CD4-positive, alpha-beta T cell treated with Interleukin-6 at 100 ng/mL for 8 hours (primary cell): ENCODE measurements around the gene NUDT5.
"Not testable (repeated sequence)": the region's sequence is repeated elsewhere in the genome, so short reads cannot be mapped to it uniquely, and the experiment has no call there.

Source experiments
- DNase-seq: peaks from one replicate; pipeline ENCODE4 v3.0.0-alpha.2; 2020; ENCODE audit warnings: mixed read lengths, low spot score

The NUDT5 gene

DNA sequence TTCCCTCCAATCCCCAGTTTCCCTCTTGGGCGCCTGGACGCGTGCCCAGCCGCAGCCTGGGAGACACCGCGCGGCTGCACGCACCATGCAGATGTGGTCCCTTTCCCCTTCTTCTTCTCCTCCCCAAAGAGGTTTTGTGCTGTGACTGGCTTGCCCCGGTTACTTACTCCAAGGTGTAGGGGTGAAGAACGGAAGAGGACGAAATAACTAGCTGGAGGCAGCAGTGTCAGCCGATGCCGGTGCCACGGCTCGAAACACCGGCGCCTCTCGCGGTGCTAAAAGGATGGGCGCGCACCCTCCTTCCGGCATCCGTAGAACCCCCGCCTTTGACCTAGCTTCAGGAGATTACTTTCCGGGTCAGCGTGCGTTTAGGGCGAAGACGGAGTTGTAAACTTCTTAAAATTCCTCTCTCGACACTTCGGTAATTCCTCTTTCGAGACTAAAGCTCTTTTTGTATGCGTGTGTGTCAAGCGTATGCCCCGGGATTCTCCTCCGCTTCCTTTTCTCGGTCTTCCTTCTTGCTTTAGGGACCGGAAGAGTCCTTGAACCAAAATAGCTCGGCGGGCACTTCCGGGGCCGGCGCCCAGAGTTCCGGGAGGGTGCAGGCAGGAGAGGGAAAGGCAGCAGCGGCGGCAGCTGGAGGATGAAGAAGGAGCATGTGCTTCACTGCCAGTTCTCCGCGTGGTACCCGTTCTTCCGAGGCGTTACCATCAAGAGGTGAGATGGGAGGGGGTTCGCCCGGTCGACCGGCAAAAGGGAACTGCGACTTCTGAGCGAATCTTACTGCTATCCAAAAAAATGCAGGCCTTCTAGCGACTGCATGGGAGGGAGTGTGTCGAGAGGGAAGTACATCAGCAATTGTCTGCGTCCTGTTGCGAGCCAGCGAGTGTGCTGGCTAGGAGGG is at the start of gene NUDT5, which contains the start of gene CDC123:
TSS of gene NUDT5 (minus strand) at position 289 of the 904 bp plus-strand sequence. CDS start 9,600 bp downstream, outside the sequence.
TSS of gene CDC123 (plus strand) at position 586 of the 904 bp plus-strand sequence. CDS start at position 644, 58 bp downstream.
- DNase-seq: peak; percentile 79

DNA sequence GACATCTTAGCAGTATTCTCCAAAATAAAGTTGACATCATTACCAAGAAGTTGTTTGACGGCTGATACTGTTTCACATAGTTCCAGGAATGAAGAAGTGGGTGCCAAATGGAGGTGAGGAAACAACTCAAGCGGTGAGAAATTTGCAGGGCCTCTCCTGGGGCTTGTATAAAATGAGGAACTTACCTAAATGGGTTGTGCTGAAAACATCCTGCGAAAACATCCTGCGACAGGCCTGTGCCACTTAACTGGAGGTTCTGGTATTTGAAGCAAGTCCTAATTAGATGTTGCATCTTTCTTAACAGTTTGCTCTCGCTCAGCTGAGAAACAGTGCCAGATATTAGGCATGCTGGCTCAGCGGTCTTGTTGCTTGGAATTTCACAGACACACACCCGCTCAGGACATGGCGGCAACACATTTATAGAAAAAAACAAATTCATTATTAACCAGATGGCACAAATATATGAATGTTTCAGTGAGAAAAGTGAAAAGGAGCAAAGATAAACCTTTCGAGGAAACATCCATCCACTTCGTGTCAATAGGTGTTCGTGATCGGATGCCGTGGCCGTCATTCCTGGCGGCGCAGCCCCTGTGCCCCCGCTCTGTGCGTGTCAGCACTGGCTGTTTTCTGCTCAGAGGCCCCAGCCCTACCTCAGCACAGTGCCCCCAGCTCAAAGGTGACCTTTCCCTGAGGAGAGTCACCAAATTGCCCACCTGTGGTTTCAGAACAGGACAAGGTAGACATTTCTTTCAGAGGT is 48.4 kb upstream of the NUDT5 start:
- DNase-seq: no peak

DNA sequence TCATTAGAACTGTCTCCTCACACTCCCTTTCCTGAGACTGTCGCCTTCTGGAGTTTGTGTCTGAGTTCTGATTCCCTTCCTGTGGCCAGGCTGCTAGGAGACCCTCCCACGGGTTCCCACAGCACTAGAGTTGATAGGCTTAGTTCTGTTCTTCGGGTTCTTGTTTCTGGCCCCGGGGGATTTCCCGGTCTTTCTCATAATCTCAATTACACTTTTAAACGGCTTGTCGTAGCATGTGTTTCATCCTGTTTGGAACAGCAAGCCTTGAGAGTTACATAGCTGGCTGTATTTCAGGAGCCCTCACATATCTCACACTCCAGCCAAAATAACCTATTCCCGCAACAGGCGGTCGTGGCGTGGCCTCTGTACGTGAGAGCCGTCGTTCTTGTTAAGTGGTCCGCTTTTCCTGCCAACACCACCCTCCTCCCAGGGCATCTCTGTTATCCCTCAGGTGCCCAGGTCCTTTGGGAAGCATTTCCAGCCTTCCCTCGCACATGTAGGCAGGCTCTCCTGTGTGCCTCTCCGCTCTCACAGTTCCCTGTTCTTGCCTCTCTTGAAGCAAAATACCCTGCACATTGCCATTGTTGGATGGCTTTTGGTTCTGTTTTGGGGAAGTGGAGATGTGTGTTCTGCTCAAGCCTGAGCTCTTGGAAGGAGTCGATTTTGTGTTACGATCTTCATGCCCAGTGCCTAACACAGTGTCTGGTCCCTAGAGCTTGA is 46.3 kb upstream of the NUDT5 start:
- no peak for DNase-seq

DNA sequence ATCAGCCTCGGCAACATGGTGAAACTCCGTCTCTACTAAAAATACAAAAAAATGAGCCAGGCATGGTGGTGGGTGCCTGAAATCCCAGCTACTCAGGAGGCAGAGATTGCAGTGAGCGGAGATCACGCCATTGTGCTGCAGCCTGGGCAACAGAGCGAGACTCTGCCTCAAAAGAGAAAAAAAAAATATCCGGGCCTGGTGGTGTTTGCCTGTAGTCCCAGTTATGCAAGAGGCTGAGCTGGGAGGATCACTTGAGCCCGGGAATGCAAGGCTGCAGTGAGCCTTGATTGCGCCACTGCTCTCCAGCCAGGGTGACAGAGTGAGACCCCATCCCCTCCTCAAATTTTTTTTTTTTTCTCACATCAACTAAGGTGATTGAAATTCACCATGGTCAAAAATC is 43.1 kb upstream of the NUDT5 start:
- no peak for DNase-seq

DNA sequence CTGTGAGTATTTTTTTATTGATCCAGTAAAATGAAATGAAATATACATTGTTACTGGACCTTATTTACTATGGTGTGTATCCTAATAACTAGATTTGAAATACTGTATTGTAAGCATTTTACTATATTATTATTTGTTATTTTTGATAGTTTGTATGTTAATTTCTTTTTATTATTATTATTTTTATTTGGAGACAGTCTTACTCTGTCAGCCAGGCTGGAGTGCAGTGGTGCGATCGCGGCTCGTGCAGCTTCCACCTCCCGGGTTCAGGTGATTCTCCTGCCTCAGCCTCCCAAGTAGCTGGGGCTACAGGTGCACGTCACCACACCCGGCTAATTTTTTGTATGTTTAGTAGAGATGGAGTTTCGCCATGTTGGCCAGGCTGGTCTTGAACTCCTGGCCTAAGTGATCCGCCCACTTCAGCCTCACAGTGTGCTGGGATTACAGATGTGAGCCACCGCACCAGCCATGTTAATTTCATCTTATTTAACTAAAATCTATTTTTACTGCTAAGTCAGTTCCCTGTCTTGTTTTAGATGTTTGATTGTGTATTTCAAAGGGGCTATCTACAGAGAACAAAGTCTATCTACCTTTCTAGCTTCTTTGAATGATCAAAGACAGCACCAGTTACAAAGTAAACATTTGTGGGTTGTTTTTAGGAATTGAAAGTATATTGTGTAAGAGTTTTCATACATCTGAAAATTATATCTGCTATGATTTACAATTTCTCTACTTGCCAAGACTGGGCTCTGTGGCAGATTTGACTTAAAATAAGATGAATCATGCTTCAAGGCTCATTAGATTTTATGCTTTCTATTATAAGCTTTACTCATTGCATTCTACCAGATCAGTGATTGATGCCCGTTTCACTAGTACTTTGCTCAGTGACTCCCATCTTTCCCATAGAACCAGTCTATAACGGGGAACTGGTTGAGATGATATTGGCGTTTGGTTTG is 41.9 kb upstream of the NUDT5 start:
- DNase-seq: no peak

DNA sequence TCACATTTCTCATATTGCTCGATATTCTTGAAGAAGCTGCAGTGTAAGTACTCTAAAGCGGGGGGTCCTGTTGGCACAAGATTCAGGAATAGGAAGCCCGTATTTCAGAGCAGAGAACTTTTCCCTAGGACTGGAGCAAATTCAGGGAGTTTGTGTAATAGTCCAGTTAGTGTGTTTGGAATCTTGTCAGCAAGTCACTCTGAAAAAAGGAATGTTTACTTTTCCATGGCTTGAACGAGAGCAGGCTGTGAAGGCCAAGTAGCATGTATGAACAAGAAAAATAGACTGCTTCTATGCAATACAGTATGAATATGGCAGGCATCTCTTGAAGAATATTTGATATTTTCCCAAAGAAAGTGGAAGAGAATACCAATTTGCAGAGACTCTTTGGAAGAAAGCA is 40.1 kb upstream of the NUDT5 start:
- no peak for DNase-seq

DNA sequence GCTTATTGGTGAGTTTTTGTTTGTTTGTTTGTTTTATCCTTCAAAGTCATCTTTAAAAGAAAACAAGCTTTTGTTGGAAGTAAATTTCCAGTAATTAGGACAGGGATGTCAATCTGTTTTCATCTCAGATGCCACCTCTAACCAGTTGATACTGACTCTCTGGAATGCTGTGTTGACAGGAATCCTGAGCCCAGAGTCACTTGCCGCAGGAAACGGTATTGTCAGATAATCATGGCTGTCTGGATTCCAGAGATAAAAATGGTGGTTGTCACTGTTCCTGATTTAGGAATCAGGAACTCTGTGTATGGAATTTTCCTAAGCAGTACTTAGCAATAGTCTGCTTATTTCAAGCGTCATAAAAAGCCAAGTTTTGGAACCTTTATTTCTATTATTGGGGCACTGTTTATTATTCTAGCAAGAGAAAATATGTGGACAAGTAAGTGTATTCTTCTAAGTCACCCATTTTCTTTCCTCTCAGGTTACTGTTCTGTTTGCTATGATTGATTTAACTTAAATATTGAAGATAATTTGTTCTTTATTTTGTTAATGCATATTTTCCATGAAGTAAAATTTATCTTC is 39.5 kb upstream of the NUDT5 start:
- no peak for DNase-seq

DNA sequence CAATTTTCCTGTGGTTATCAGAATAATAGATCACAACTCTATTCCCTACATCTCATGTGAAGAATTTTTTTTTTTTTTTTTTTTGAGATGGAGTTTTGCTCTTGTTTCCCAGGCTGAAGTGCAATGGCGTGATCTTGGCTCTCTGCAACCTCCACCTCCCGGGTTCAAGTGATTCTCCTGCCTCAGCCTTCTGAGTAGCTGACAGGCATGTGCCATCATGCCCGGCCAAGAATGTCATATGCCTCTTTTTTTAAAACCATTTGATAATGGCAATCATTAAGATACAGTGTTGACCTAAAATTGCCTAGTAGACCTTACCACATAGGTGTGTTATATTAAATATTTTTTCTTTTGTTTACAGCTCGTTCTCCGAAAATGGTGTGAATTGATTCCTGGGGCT is 39.0 kb upstream of the NUDT5 start:
- not testable (repeated sequence) for DNase-seq

DNA sequence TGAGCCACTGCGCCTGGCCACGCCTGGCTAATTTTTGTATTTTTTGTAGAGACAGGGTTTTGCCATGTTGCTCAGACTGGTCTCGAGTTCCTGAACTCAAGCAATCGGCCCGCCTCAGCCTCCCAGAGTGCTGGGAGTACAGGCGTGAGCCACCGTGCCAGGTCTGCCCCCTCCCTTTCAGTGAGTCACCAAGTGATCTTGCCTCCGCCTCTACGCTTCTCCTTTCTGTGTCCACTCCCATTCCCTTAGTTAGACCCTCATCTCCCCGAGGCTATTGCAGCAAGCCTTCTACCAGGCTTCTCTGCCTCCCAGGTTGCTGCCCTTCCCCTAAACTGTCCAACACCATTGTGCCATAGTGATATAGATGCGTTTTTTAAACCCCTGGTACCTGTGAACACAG is 33.2 kb upstream of the NUDT5 start:
- no peak for DNase-seq

DNA sequence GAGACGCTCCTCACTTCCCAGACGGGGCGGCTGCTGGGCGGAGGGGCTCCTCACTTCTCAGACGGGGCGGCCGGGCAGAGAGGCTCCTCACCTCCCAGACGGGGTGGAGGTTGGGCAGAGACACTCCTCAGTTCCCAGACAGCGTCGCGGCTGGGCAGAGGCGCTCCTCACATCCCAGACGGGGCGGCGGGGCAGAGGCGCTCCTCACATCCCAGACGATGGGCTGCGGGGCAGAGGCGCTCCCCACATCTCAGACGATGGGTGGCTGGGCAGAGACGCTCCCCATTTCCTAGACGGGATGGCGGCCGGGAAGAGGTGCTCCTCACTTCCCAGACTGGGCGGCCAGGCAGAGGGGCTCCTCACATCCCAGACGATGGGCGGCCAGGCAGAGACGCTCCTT is 30.7 kb upstream of the NUDT5 start:
- DNase-seq: not testable (repeated sequence)

DNA sequence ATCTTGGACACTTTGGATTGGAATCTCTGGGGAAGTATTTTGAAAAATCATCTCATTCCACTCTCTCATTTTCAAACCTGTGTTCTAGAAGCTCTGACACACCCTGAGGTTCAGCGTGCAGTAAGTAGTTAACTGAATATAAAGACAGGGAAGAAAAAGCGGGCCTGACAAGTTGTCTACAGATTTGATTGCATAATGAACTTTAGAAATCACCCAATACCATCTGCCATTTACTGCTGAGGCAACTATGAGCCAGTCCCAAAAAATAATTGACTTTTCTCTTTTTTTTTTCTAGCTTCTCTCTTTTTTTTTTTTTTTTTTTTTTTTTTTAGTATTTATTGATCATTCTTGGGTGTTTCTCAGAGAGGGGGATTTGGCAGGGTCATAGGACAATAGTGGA is 29.8 kb upstream of the NUDT5 start:
- DNase-seq: no peak

DNA sequence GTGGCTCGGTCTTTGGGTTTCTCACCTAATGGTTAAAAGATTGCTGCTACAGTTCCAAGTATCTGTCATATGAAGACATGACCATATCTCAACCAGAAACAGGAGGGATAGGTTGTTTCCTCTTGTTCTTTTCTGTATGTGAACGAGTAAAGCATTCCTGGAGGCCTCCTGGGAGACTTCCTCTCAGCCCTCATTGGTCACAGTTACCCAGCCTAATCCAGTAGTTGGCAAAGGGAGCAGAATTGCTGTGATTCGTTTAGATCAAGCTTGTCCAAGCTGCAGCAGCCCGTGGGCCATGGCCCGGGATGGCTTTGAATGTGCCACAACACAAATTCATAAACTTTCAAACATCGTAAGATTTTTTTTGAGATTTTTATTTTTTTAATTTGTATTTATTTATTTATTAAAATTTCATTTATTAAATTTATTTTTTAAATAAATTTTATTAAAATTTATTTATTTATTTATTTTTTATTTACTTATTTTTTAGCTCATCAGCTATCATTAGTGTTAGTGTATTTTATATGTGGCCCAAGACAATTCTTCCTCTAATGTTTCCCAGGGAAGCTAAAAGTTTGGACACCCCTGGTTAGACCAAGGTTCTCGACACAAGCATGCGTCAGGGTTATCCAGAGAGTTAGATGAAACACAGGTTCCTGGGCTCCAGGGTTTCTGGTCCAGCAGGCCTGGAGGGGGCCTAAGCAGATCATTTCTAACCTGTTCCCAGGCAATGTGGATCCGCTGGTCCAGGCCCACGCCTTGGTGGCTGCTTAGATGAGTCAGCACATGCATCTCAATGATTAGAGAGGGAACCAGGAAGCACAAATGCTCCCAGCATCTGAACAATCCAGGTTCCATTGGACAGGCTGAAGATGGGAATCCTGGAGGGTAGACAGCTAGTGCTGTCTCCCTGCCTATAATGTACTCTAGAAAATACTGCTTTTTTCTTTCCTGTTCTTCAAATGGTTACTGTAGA is 25.9 kb upstream of the NUDT5 start:
- no peak for DNase-seq

DNA sequence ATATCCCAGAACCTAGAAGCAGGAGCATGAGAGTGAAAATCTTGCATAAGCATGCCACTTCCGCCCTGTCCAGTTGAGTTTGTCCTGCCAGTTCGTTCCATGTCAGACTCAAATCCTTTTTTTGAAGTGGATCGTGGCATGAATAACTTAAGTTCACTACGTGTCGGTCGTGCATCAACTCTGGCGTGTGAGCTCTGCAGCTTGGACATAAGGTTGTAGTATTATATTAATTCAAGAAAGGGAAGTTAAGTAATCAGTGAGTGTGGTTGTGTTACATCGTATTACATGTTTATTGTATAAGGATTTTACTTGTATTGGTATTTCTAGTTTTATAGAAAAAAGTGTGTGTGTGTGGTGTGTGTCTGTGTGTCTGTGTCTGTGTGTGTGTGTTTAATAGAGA is 23.3 kb upstream of the NUDT5 start:
- no peak for DNase-seq

DNA sequence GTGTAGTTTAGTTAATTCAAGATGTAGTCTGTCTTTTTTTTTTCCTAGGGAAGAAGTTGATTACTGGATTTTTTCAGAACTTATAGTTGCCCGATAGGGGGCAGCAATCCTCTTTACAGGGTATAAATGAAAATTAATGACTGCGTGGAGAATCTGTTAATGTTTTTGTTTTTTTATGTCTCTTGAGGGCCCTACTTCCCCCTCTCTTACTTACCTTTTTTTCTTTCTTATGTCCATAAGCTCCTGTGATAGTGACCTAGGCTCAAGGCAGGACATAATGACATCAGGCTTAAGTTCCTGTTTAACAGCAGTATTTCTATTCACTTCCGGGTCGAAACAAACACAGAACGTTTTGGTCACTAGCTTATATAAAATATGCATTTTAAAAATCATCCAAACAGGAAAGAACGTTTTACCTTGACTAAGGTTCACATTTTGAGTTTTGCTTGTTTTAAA is 19.1 kb upstream of the NUDT5 start:
- peak; percentile 35 for DNase-seq

DNA sequence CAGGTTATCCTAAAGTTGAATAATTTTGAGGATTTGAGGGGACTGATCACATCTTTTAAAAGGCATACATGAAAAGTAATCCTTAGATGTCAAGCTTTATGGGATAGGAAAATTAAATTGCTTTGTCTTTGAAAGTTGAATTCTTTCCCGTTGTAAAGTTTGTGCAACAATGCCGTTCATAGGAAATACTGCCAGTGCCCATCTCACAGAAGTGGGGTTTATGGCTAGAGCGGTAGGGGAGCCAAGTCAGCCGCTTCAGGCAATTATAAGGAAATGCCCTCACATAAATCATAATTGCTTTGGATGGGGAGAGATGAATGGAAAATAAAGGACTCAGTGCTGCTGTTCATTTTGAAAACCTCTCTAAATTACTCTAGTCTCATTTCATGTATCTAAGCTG is 18.4 kb upstream of the NUDT5 start:
- DNase-seq: no peak

DNA sequence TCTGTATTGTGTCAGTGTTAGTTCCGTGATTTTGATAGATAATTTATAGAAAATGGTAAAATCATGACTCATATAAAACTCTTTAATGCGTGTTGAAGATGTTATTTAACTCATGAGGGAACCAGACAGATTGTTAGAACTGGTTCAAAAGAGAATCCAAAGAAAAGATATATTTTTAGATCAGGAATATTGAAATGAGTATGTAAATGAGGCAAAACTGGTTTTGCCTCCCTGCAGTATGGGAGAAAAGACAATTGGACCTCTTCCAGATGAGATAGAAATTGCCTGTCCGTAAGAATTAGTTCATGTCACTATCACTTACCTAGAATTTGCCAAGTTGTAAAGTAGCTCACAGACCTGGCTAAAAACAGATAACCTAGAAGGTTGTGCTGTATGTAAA is 17.9 kb upstream of the NUDT5 start:
- DNase-seq: no peak

DNA sequence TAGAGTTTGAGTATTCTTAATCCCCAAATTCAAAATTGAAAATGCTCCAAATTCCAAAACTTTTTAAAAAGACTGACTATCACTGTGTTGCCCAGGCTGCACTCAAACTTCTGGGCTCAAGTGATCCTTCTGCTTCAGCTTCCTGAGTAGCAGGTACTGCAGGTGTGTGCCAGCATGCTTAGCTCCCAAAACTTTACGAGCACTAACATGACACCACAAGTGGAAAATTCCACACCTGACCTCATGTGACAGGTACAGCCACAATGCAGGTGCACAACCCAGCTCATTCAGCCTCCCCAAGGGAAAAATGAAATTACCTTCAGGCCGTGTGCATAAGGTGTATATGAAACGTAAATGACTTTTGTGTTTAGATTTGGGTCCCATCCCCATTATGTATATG is 16.8 kb upstream of the NUDT5 start:
- no peak for DNase-seq

DNA sequence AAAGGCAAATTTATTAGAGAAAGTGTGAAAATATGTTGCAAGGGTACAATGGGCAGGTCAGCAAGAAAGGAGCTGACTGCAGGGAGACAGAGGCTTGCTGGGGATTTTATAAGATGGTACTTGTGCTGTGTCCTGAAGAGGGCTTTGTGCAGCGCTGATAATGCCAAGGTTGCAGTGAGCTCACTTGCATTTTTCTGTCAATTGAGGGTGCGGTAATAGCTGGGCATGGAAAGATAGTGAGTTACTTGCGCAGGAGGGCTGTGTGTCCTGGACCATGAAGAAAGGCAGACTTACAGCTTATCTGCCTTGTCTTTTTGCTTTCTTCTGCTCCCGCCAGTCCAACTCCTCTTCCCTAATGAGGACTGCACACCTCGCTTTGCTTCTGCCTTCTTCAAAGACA is 12.8 kb upstream of the NUDT5 start:
- no peak for DNase-seq

DNA sequence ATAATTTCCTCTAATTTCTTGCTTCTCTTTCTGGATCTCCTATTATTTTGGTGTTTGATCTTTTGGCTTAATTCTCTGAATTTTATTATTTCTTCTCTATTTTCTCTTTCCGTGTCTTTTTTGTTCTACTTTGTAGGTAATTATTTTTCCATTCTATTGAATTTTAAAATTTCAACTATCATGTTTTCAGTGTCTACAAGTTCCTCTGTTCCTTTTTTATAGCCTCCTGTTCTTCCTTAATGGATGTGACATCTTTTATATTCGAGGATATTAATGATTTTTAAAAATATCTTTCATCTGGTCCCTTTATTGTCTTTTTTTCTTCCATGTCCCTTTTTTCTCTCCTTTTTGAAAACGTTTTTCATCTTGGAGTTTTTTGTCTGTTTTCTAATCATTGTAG is 11.4 kb upstream of the NUDT5 start:
- no peak for DNase-seq

DNA sequence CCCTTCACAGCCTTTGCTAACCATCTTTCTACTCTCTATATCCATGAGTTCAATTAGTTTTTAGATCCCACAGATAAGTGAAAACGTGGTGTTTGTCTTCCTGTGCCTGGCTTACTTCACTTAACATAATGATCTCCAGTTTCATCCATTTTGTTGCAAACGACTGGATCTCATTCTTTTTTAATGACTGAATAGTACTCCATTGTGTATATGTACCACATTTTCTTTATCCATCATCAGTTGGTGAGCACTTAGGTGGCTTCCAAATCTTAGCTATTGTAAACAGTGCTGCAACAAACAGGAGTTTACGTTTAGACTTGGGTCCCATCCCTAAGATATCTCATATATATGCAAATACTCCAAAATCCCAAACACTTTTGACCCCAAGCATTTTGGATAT is 9.4 kb upstream of the NUDT5 start:
- no peak for DNase-seq
